Upper lobe of left lung (tissue), 6 donors: ENCODE data around the gene CYTH3. TPM values are rescaled to one million over a fixed set of nuclear protein-coding genes. Genes with fewer than 3 reads are reported as not detected.

Experiments
- ATAC-seq, 2 donors: fragments of 200-7000 bp; cut with Tn5 transposase; one replicate each; pipeline ENCODE4 v1.9.1; 2022; ENCODE audit warnings: mild to moderate bottlenecking in 2 of 2, moderate library complexity in 2 of 2; ENCODE audit not compliant: low FRiP score in 2 of 2
- DNase-seq, 2 donors: peaks; one replicate each; pipeline ENCODE4 v3.0.0-alpha.2; 2019 to 2020
- H3K27ac ChIP-seq, 4 donors: fragments of 200-600 bp; sonication (generic); one replicate each; pipeline ENCODE4 v1.5.1; 2016 to 2019
- H3K27me3 ChIP-seq, 4 donors: fragments of 200-600 bp; sonication (generic); one replicate each; pipeline ENCODE4 v1.5.1; 2017 to 2019
- H3K36me3 ChIP-seq, 4 donors: fragments of 200-600 bp; sonication (generic); one replicate each; pipeline ENCODE4 v1.5.1; 2016 to 2019
- H3K4me1 ChIP-seq, 4 donors: fragments of 200-600 bp; sonication (generic); one replicate each; pipeline ENCODE4 v1.5.1; 2018 to 2019
- H3K4me3 ChIP-seq, 4 donors: fragments of 200-600 bp; sonication (generic); one replicate each; pipeline ENCODE4 v1.5.1; 2017 to 2019; ENCODE audit warnings: mild to moderate bottlenecking in 2 of 4, moderate library complexity in 1 of 4
- H3K9me3 ChIP-seq, 4 donors: fragments of 200-600 bp; sonication (generic); one replicate each; pipeline ENCODE4 v1.5.1; 2018 to 2019
- CTCF ChIP-seq, 6 experiments: fragments of 450-650 bp in 4 of 6; fragments of 200-600 bp in 2 of 6; sonication (generic) in 2 of 6; IDR thresholded peaks; one replicate each; pipeline ENCODE4 v1.5.1; 2016 to 2019; ENCODE audit warnings: antibody characterized with exemption in 6 of 6
- EP300 ChIP-seq, 4 donors: sonication (generic); formaldehyde crosslinking; IDR thresholded peaks; one replicate each; pipeline ENCODE4 v1.5.1; 2017; ENCODE audit warnings: antibody characterized with exemption in 4 of 4, control low read depth in 2 of 4
- POLR2A ChIP-seq, 4 donors: fragments of 450-650 bp; IDR thresholded peaks; one replicate each; pipeline ENCODE4 v1.5.1; 2016 to 2017; ENCODE audit warnings: antibody characterized with exemption in 4 of 4, mild to moderate bottlenecking in 2 of 4
- POLR2AphosphoS5 ChIP-seq, 2 donors: sonication (generic); formaldehyde crosslinking; IDR thresholded peaks; one replicate each; pipeline ENCODE4 v1.5.1; 2017; ENCODE audit warnings: antibody characterized with exemption in 2 of 2
- WGBS, 2 donors: methylation state at CpG; one replicate each; pipeline ENCODE4 v1.1.5; 2017 to 2018; 5-methylcytosine and 5-hydroxymethylcytosine counted together
- total RNA-seq, 6 donors: library from RNA; depleted of rRNA in 4 of 6; stranded (reverse); fragments of >200 nt in 4 of 6; gene quantifications; one replicate each; pipeline versions ENCODE4 v1.1.0 to v1.2.1, GENCODE V29; 2016 to 2021
- donor health status: DM: no; HTN: no; CAD: no; lungs with moderate emphysema.
- donor health status: DM: no; HTN: yes; CAD: no; lungs with severe emphysema.

CYTH3 gene
- total RNA-seq, 6 donors from 2014 or later = 24.2 to 76.5 (median 32.9) TPM

GRCh38 chr7:6248581-6248980, 23.8 kb downstream of the CYTH3 start:
- Histone ChIP-seq H3K36me3 (no peaks in the 10 kb centered on the region), H3K4me1 (peaks cover 15 to 22% (median 18%) of the 10 kb centered on the region in 4 donors), H3K27me3 (no peaks in the 10 kb centered on the region), H3K27ac (no peak overlapping the region), H3K4me3 (no peak overlapping the region), H3K9me3 (no peaks in the 10 kb centered on the region)
- WGBS, 2 donors = 92 to 96% methylated on average over 5 to 6 of the region's 6 CpGs
- peak in 1 of 2 donors; percentile 36 for DNase-seq
- TF ChIP-seq EP300 (IDR thresholded peaks at IDR 0.05) = no peak
- no peak for TF ChIP-seq POLR2A (IDR thresholded peaks at IDR 0.05)
- TF ChIP-seq CTCF (IDR thresholded peaks at IDR 0.05) = no peak
- no peak for TF ChIP-seq POLR2AphosphoS5 (IDR thresholded peaks at IDR 0.05)
- peak; percentile 51 to 79 for ATAC-seq

GRCh38 chr7:6246251-6246917, 26.0 kb downstream of the CYTH3 start:
- Histone ChIP-seq H3K36me3 (no peaks in the 10 kb centered on the region), H3K27ac (no peak overlapping the region), H3K9me3 (no peaks in the 10 kb centered on the region), H3K4me3 (no peak overlapping the region), H3K27me3 (no peaks in the 10 kb centered on the region), H3K4me1 (peaks cover 0 to 14% (median 7%) of the 10 kb centered on the region in 4 donors)
- no peak for DNase-seq
- WGBS, 2 donors = 86 to 89% methylated on average over 8 of the region's 8 CpGs
- no peak for TF ChIP-seq POLR2AphosphoS5 (IDR thresholded peaks at IDR 0.05)
- TF ChIP-seq EP300 (IDR thresholded peaks at IDR 0.05) = no peak
- no peak for TF ChIP-seq POLR2A (IDR thresholded peaks at IDR 0.05)
- TF ChIP-seq CTCF (IDR thresholded peaks at IDR 0.05) = no peak
- no peak for ATAC-seq

GRCh38 chr7:6244021-6244420, 28.4 kb downstream of the CYTH3 start:
- WGBS, 2 donors = 93 to 95% methylated on average over 3 of the region's 3 CpGs
- no peak for TF ChIP-seq POLR2A (IDR thresholded peaks at IDR 0.05)
- no peak for TF ChIP-seq CTCF (IDR thresholded peaks at IDR 0.05)
- TF ChIP-seq EP300 (IDR thresholded peaks at IDR 0.05) = no peak
- no peak for TF ChIP-seq POLR2AphosphoS5 (IDR thresholded peaks at IDR 0.05)
- no peak for DNase-seq

GRCh38 chr7:6243168-6243567, 29.3 kb downstream of the CYTH3 start:
- TF ChIP-seq POLR2A (IDR thresholded peaks at IDR 0.05) = no peak
- no peak for TF ChIP-seq POLR2AphosphoS5 (IDR thresholded peaks at IDR 0.05)
- no peak for TF ChIP-seq EP300 (IDR thresholded peaks at IDR 0.05)
- TF ChIP-seq CTCF (IDR thresholded peaks at IDR 0.05) = no peak
- H3K4me3 ChIP-seq = no peak overlapping the region
- DNase-seq = no peak
- no peaks in the 10 kb centered on the region for H3K27me3 ChIP-seq
- no peaks in the 10 kb centered on the region for H3K9me3 ChIP-seq
- no peaks in the 10 kb centered on the region for H3K36me3 ChIP-seq
- ATAC-seq = no peak
- WGBS, 2 donors = 98 to 100% methylated on average over 5 of the region's 5 CpGs
- H3K4me1 ChIP-seq = peaks cover 0 to 9% (median 4%) of the 10 kb centered on the region in 4 donors
- no peak overlapping the region for H3K27ac ChIP-seq

More at GRCh38 chr7:6244021-6244420, 28.4 kb downstream of the CYTH3 start:
- Histone ChIP-seq H3K9me3 (no peaks in the 10 kb centered on the region), H3K27me3 (no peaks in the 10 kb centered on the region), H3K4me3 (no peak overlapping the region), H3K36me3 (no peaks in the 10 kb centered on the region), H3K4me1 (peaks cover 0 to 14% (median 7%) of the 10 kb centered on the region in 4 donors), H3K27ac (no peak overlapping the region)
- no peak for ATAC-seq

GRCh38 chr7:6242561-6242960, 29.9 kb downstream of the CYTH3 start:
- no peak for TF ChIP-seq CTCF (IDR thresholded peaks at IDR 0.05)
- TF ChIP-seq EP300 (IDR thresholded peaks at IDR 0.05) = no peak
- TF ChIP-seq POLR2AphosphoS5 (IDR thresholded peaks at IDR 0.05) = no peak
- TF ChIP-seq POLR2A (IDR thresholded peaks at IDR 0.05) = no peak
- DNase-seq = no peak
- H3K27ac ChIP-seq = no peak overlapping the region
- H3K9me3 ChIP-seq = no peaks in the 10 kb centered on the region
- no peaks in the 10 kb centered on the region for H3K27me3 ChIP-seq
- no peaks in the 10 kb centered on the region for H3K36me3 ChIP-seq
- 93 to 95% methylated on average over 5 of the region's 5 CpGs for WGBS, 2 donors
- no peak overlapping the region for H3K4me3 ChIP-seq
- H3K4me1 ChIP-seq = peaks cover 0 to 9% (median 2%) of the 10 kb centered on the region in 4 donors
- ATAC-seq = no peak
